K562 (cell line): Measurements from ENCODE around the gene FOCAD. TPM values are rescaled to one million over a fixed set of nuclear protein-coding genes. Genes with fewer than 3 reads are reported as not detected.

Experiments used
- BCL6 ChIP-seq: fragments of 250-450 bp; sonication (Bioruptor Pico); IDR thresholded peaks from 2 replicates; pipeline ENCODE4 v1.4.0; 2020
- LEF1 ChIP-seq: fragments of 450-650 bp; IDR thresholded peaks from 2 replicates; pipeline ENCODE4 v1.6.1; 2016; ENCODE audit warnings: mild to moderate bottlenecking
- REST ChIP-seq, 2 experiments: fragments of 450-650 bp; formaldehyde crosslinking in 1 of 2; IDR thresholded peaks; 2 replicates each; pipeline versions ENCODE4 v1.4.0 to v1.6.1; 2014 to 2020; ENCODE audit warnings: mild to moderate bottlenecking in 2 of 2, borderline replicate concordance in 1 of 2, low read depth in 1 of 2
- polyA plus RNA-seq, 8 experiments: library from polyadenylated mRNA; depleted of rRNA in 4 of 8; stranded (reverse) in 5 of 8; unstranded in 3 of 8; fragments of >200 nt; fragmentation: Nextera tagmentation in 2 of 8; fragmentation: Illumina TruSeq in 1 of 8; extraction: Ambion mirVana in 2 of 8; extraction: Trizol in 1 of 8; gene quantifications; 2 replicates each; pipeline versions ENCODE4 v1.2.1 to v1.2.3, GENCODE V29; 2011 to 2014; ENCODE audit warnings: inconsistent platforms in 1 of 8, missing spikeins in 1 of 8
- total RNA-seq, 7 experiments: library from RNA; depleted of rRNA in 6 of 7; stranded (reverse); fragments of >200 nt in 6 of 7; fragmentation: Illumina TruSeq in 2 of 7; extraction: Trizol in 2 of 7; gene quantifications; 2 replicates each; pipeline versions ENCODE4 v1.2.1 to v1.2.3, GENCODE V29; 2011 to 2021; ENCODE audit warnings: low replicate concordance in 1 of 7

Gene FOCAD
- total and polyA plus RNA-seq, 9 of the 15 experiments (the other 6 are each of a cell fraction or from before 2014, with no cell fraction given): 0.13 to 2.4 (median 1.6) TPM

- no peak for TF ChIP-seq REST (IDR thresholded peaks at IDR 0.05; ENCODE audit: borderline replicate concordance)
- no peak for TF ChIP-seq REST (CRISPR knock-in tag; IDR thresholded peaks at IDR 0.05; ENCODE audit: low read depth)
- TF ChIP-seq BCL6: no peak
- TF ChIP-seq LEF1: no peak
Measured at GRCh38 chr9:20681467-20681866, 2.6 kb upstream of the FOCAD start (continued).
